Stimulated activated CD4-positive, alpha-beta T cell treated with anti-CD3 and anti-CD28 coated beads, Interleukin-2, amount 100 ng/mL, for 48 hours (primary cell): ENCODE data around the gene GABRG3.
"Not testable (repeated sequence)": the region's sequence is repeated elsewhere in the genome, so short reads cannot be mapped to it uniquely, and the experiment has no call there.

Experiments used
- DNase-seq, 2 donors: peaks; one replicate each; pipeline ENCODE4 v3.0.0-alpha.2; 2020

Gene GABRG3

GRCh38 chr15:27358751-27359434 is 387.9 kb downstream of the GABRG3 start:
- DNase-seq, result peak; percentile 3 to 7

GRCh38 chr15:27359586-27359985 is 388.6 kb downstream of the GABRG3 start:
- DNase-seq, result no peak

GRCh38 chr15:27360316-27360715 is 389.3 kb downstream of the GABRG3 start:
- no peak for DNase-seq

- no peak for DNase-seq
Measured at GRCh38 chr15:27361438-27361837, 390.5 kb downstream of the GABRG3 start.

GRCh38 chr15:27365456-27365855 is 394.5 kb downstream of the GABRG3 start:
- DNase-seq, result no peak

GRCh38 chr15:27377391-27377790 is 406.4 kb downstream of the GABRG3 start:
- not testable (repeated sequence) for DNase-seq

GRCh38 chr15:27382361-27383025 is 411.5 kb downstream of the GABRG3 start:
- no peak for DNase-seq

GRCh38 chr15:27383726-27384125 is 412.7 kb downstream of the GABRG3 start:
- DNase-seq, result no peak

GRCh38 chr15:27392163-27392562 is 421.2 kb downstream of the GABRG3 start:
- DNase-seq, result no peak

GRCh38 chr15:27396521-27396920 is 425.5 kb downstream of the GABRG3 start:
- no peak for DNase-seq

- DNase-seq, result no peak
Measured at GRCh38 chr15:27396996-27397395, 426.0 kb downstream of the GABRG3 start.

GRCh38 chr15:27398631-27399161 is 427.7 kb downstream of the GABRG3 start:
- DNase-seq, result no peak

- DNase-seq, result no peak
Measured at GRCh38 chr15:27399241-27399640, 428.3 kb downstream of the GABRG3 start.

GRCh38 chr15:27401471-27401870 is 430.5 kb downstream of the GABRG3 start:
- no peak for DNase-seq

GRCh38 chr15:27408428-27408827 is 437.4 kb downstream of the GABRG3 start:
- DNase-seq, result no peak

GRCh38 chr15:27410996-27411605 is 440.1 kb downstream of the GABRG3 start:
- DNase-seq, result no peak

GRCh38 chr15:27412415-27412814 is 441.4 kb downstream of the GABRG3 start:
- no peak for DNase-seq

GRCh38 chr15:27414168-27414870 is 443.3 kb downstream of the GABRG3 start:
- DNase-seq, result no peak

GRCh38 chr15:27418726-27419125 is 447.7 kb downstream of the GABRG3 start:
- no peak for DNase-seq

- DNase-seq, result no peak
Measured at GRCh38 chr15:27422997-27423396, 452.0 kb downstream of the GABRG3 start.

- no peak for DNase-seq
Measured at GRCh38 chr15:27426805-27427204, 455.8 kb downstream of the GABRG3 start.

- DNase-seq, result no peak
Measured at GRCh38 chr15:27427276-27427675, 456.3 kb downstream of the GABRG3 start.

- DNase-seq, result no peak
Measured at GRCh38 chr15:27428151-27428550, 457.2 kb downstream of the GABRG3 start.
